Spleen (tissue), 13 donors: ENCODE measurements around the gene ZNF778. TPM values are rescaled to one million over a fixed set of nuclear protein-coding genes. Genes with fewer than 3 reads are reported as not detected.
A peak's percentile ranks its signal among the peaks of the same experiment; 100 is the strongest.

ENCODE experiments used
- DNase-seq: peaks from one replicate; pipeline ENCODE4 v3.0.0-alpha.2; 2020
- H3K27ac ChIP-seq, 8 donors: fragments of 200-600 bp; sonication (generic) in 7 of 8; 1 replicate in 4 of 8; 2 replicates in 4 of 8; pipeline versions ENCODE4 v1.5.0 to v1.8.0; 2016 to 2021; ENCODE audit warnings: inconsistent platforms in 4 of 8, mild to moderate bottlenecking in 4 of 8, moderate library complexity in 1 of 8
- H3K27me3 ChIP-seq, 7 donors: fragments of 200-600 bp; sonication (generic) in 6 of 7; replicated peaks in 1 of 7; 1 replicate in 4 of 7; 2 replicates in 3 of 7; pipeline versions ENCODE4 v1.5.0 to v1.8.0; 2016 to 2021; ENCODE audit warnings: inconsistent platforms in 3 of 7, mild to moderate bottlenecking in 1 of 7
- H3K36me3 ChIP-seq, 6 donors: fragments of 200-600 bp; sonication (generic) in 5 of 6; 1 replicate in 4 of 6; 2 replicates in 2 of 6; pipeline versions ENCODE4 v1.5.0 to v1.8.0; 2016 to 2021; ENCODE audit warnings: inconsistent platforms in 2 of 6
- H3K4me1 ChIP-seq, 6 donors: fragments of 200-600 bp; sonication (generic) in 5 of 6; 1 replicate in 3 of 6; 2 replicates in 3 of 6; pipeline versions ENCODE4 v1.5.0 to v1.8.0; 2016 to 2021; ENCODE audit warnings: inconsistent platforms in 3 of 6
- H3K4me3 ChIP-seq, 8 donors: fragments of 200-600 bp; sonication (generic) in 7 of 8; 1 replicate in 4 of 8; 2 replicates in 4 of 8; pipeline versions ENCODE4 v1.5.0 to v1.8.0; 2016 to 2021; ENCODE audit warnings: inconsistent platforms in 4 of 8, mild to moderate bottlenecking in 4 of 8, moderate library complexity in 2 of 8
- H3K9me3 ChIP-seq, 8 donors: fragments of 200-600 bp; sonication (generic) in 7 of 8; 1 replicate in 4 of 8; 2 replicates in 4 of 8; pipeline versions ENCODE4 v1.5.0 to v1.8.0; 2016 to 2021; ENCODE audit warnings: inconsistent platforms in 4 of 8
- CTCF ChIP-seq, 11 experiments: fragments of 200-600 bp in 7 of 11; fragments of 450-650 bp in 4 of 11; sonication (generic) in 4 of 11; IDR thresholded peaks in 8 of 11; conservative IDR thresholded peaks in 3 of 11; 1 replicate in 7 of 11; 2 replicates in 4 of 11; pipeline versions ENCODE4 v1.4.0 to v1.8.0; 2016 to 2021; ENCODE audit warnings: antibody characterized with exemption in 11 of 11, inconsistent platforms in 4 of 11, mild to moderate bottlenecking in 1 of 11
- POLR2A ChIP-seq, 3 donors: fragments of 450-650 bp; IDR thresholded peaks; one replicate each; pipeline ENCODE4 v1.5.1; 2017; ENCODE audit warnings: antibody characterized with exemption in 3 of 3, mild to moderate bottlenecking in 1 of 3
- POLR2AphosphoS5 ChIP-seq, 3 donors: sonication (generic); formaldehyde crosslinking; IDR thresholded peaks; one replicate each; pipeline ENCODE4 v1.5.1; 2017; ENCODE audit warnings: antibody characterized with exemption in 3 of 3
- WGBS, 5 donors: extraction: QIAGEN DNeasy Blood & Tissue Kit in 3 of 5; methylation state at CpG; one replicate each; pipeline versions ENCODE4 v1.1.5 to v1.1.7; 2013 to 2018; 5-methylcytosine and 5-hydroxymethylcytosine counted together
- intact Hi-C: fragments of 100-400 bp; cut with DNase I; formaldehyde crosslinking; loops from one replicate; pipeline ENCODE4 v1.15.0; 2023; ENCODE audit warnings: low total_unique reads
- long read RNA-seq, 2 donors: transcript quantifications; one replicate each; lab custom pipeline, GENCODE V29; 2026
- polyA plus RNA-seq, 3 donors: library from polyadenylated mRNA; stranded (reverse); fragments of 200-250 nt; gene quantifications; one replicate each; pipeline ENCODE4 v1.2.1, GENCODE V29; 2013
- total RNA-seq, 7 donors: library from RNA; depleted of rRNA in 3 of 7; stranded (reverse); fragments of >200 nt in 3 of 7; fragmentation: NEBNext Ultra II Directional in 4 of 7; extraction: Animal tissue kit (Norgen Biotek cat#: 25700) in 4 of 7; gene quantifications; one replicate each; pipeline versions ENCODE4 v1.1.0 to v1.2.1, GENCODE V29; 2016 to 2021
- donor health status: healthy with polysubstance abuse.
- donor health status: DM: no; HTN: no; CAD: no; lungs with moderate emphysema.
- donor health status: DM: no; HTN: no; CAD: no.
- donor health status: Bipolar disorder and iron deficiency.
- donor health status: healthy.
- donor health status: DM: no; HTN: no; CAD: no.
- donor health status: DM: yes; HTN: yes; CAD: no.

Gene ZNF778
- 10 to 100 TPM in 6 of 7 donors, 1 to 10 TPM in 1; 9.4 to 34.4 (median 12.9) TPM for total RNA-seq
- polyA plus RNA-seq: 1 to 10 TPM; 1.6 to 3.1 (median 1.8) TPM
- long read RNA-seq, donor 1, partial matches to known transcripts: 0 of 2 reads
- long read RNA-seq, donor 1, other reads (novel, unspliced or antisense): 0 of 2 reads
- long read RNA-seq, donor 2, partial matches to known transcripts: 0 of 1 reads
- long read RNA-seq, donor 2, other reads (novel, unspliced or antisense): 0 of 1 reads

- Histone ChIP-seq H3K9me3 (no peaks in the 10 kb centered on the region), H3K27ac (peak within 1 kb of the TSS; percentile 95 to 99 (median 96)), H3K27me3 (no peaks in the 10 kb centered on the region), H3K4me1 (peaks cover 19 to 62% (median 33%) of the 10 kb centered on the region in 6 donors), H3K36me3 (peaks cover 0 to 28% (median 15%) of the 10 kb centered on the region in 6 donors), H3K4me3 (peak within 1 kb of the TSS; percentile 86 to 100 (median 98))
- WGBS, 5 donors: 0% methylated on average over 57 to 91 of the region's 91 CpGs
- intact Hi-C loops: loop anchor here (10.0 kb wide), 2 partner anchors 273 to 483 kb away; no protein-coding TSS in a partner anchor
- peak; percentile 96 for DNase-seq
- peak; percentile 93 to 96 (median 95) for TF ChIP-seq POLR2AphosphoS5 (IDR thresholded peaks at IDR 0.05)
- peak in 4 of 11 experiments; percentile 5 to 40 (median 16) for TF ChIP-seq CTCF (IDR thresholded peaks at IDR 0.05 in 8 of 11, conservative IDR thresholded peaks at IDR 0.05 in 3 of 11)
- peak in 2 of 3 donors; percentile 3 to 48 for TF ChIP-seq POLR2A (IDR thresholded peaks at IDR 0.05)
Observed at GRCh38 chr16:89217388-89218191, at the start of gene ZNF778. Gene ZNF778 (plus strand): TSS chr16:89217703. CDS start chr16:89221128, 3,425 bp downstream.

- peak; percentile 71 for DNase-seq
- H3K4me1 ChIP-seq: peaks cover 15 to 79% (median 45%) of the 10 kb centered on the region in 6 donors
- H3K36me3 ChIP-seq: no peaks in the 10 kb centered on the region
- no peaks in the 10 kb centered on the region for H3K9me3 ChIP-seq
- H3K4me3 ChIP-seq: no peak overlapping the region
- WGBS, 5 donors: 74 to 90% (median 75%) methylated on average over 15 to 23 of the region's 23 CpGs
- no peak overlapping the region for H3K27ac ChIP-seq
- intact Hi-C loops: loop anchor here (5.0 to 10.0 kb wide), 2 partner anchors 224 to 431 kb away; no protein-coding TSS in a partner anchor
- peaks cover 0 to 74% (median 14%) of the 10 kb centered on the region in 7 donors for H3K27me3 ChIP-seq
- TF ChIP-seq CTCF (IDR thresholded peaks at IDR 0.05 in 8 of 11, conservative IDR thresholded peaks at IDR 0.05 in 3 of 11) (no peak), POLR2AphosphoS5 (IDR thresholded peaks at IDR 0.05) (no peak), POLR2A (IDR thresholded peaks at IDR 0.05) (no peak)
Observed at GRCh38 chr16:89168381-89169189, 48.9 kb upstream of the ZNF778 start.

DNA sequence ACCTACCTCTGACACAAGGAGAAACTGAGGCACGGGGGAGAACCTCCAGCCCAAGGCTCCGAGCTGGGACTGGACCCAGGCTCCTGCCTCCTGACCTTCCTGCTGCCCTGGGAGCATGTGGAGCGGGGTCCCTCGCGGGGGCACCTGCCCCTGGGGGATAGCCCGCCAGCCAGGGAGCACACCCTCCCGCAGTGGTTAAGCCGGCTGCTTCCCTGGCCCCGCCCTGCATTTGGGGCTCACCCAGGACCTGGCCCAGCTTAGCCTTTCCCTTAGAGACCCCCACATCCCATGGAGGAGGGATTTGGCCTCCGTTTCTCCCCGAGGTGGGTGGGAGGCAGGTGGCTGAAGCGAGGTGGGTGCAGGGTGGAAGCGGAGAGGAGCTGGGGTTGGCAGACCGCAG lies 47.7 kb upstream of the ZNF778 start:
- no peak for TF ChIP-seq POLR2AphosphoS5 (IDR thresholded peaks at IDR 0.05)
- no peak for TF ChIP-seq CTCF (IDR thresholded peaks at IDR 0.05 in 8 of 11, conservative IDR thresholded peaks at IDR 0.05 in 3 of 11)
- TF ChIP-seq POLR2A (IDR thresholded peaks at IDR 0.05): no peak
- H3K4me3 ChIP-seq: no peak overlapping the region
- peak; percentile 77 for DNase-seq
- H3K36me3 ChIP-seq: no peaks in the 10 kb centered on the region
- WGBS, 5 donors: 61 to 77% (median 74%) methylated on average over 10 to 14 of the region's 14 CpGs
- intact Hi-C loops: loop anchor here (5.0 to 10.0 kb wide), 2 partner anchors 225 to 432 kb away; no protein-coding TSS in a partner anchor
- no peaks in the 10 kb centered on the region for H3K9me3 ChIP-seq
- no peak overlapping the region for H3K27ac ChIP-seq
- peaks cover 15 to 77% (median 45%) of the 10 kb centered on the region in 6 donors for H3K4me1 ChIP-seq
- H3K27me3 ChIP-seq: peaks cover 0 to 77% (median 14%) of the 10 kb centered on the region in 7 donors
